ENCODE measurements around the gene CD68.
"Not testable (repeated sequence)": the region's sequence is repeated elsewhere in the genome, so short reads cannot be mapped to it uniquely, and the experiment has no call there.

CD68 gene

GRCh38 chr17:7613769-7614424 lies 34.5 kb downstream of the CD68 start:
- no peak for DNase-seq (ENCODE audit: low read depth)

DNA sequence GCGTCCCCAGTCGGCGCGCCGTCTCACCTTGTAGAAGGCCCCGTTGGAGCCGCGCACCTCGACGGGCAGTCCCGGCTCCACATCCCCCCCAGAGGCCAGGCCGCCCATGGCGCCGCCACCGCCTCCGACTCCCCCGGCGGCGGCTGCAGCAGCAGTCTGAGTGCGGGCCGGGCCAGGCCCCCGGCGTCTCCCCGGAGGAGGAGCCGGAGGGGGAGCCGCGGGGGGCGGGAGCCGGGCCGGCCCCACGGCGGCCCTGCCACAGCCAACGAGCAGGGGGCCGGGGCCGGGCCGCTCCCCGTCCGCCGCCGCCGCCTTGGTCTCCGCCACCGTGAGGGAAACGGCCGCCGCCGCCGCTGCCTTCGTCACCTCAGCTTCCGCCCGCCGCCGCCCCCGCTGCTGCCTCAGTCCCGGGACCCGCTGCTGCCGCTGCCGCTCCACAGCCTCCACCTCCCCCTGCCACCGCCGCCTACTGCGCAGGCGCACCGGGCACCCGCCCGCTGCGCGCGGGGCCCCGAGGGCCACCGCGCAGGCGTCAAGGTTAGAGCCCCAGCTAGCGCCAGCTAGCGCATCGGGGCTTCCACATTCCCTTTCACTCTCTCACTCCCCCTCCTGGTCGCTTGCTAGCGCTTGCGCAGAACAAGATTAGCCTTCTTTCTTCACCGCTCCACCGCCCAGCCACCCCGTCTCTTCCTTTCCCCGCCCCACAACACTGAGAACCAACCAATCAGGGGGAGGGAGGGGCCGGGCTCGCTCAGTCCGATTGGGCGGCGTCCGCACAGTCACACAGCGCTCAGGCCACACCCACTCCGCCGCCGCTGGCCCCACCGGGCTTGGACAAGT lies 35.2 kb downstream of the CD68 start, which contains the start of gene FXR2:
TSS of gene FXR2 (minus strand) at position 473 of the 840 bp plus-strand sequence. CDS start at position 108, 365 bp downstream.
- peak; percentile 95 for DNase-seq (ENCODE audit: low read depth)

GRCh38 chr17:7615265-7615747 lies 35.9 kb downstream of the CD68 start:
- no peak for DNase-seq (ENCODE audit: low read depth)

GRCh38 chr17:7618608-7619007 lies 39.2 kb downstream of the CD68 start:
- DNase-seq (ENCODE audit: low read depth) = no peak

DNA sequence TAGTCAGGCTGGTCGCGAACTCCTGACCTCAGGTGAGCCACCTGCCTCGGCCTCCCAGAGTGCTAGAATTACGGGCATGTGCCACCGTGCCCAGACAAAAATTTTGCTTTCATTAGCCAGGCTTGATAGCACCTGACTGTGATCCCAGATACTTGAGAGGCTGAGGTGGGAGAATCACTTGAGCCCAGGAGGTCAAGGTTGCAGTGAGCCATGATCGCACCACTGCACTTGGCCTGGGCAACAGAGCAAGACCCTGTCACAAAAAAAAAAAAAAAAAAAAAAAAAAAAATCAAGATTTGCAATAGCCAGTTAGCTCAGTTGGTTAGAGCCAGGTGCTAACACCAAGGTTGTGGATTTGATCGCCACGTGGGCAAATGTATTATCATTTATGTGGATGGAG lies 41.4 kb downstream of the CD68 start:
- DNase-seq (ENCODE audit: low read depth) = no peak

- DNase-seq (ENCODE audit: low read depth) = no peak
These were observed 44.2 kb downstream of the CD68 start for GRCh38 chr17:7623661-7624060.

DNA sequence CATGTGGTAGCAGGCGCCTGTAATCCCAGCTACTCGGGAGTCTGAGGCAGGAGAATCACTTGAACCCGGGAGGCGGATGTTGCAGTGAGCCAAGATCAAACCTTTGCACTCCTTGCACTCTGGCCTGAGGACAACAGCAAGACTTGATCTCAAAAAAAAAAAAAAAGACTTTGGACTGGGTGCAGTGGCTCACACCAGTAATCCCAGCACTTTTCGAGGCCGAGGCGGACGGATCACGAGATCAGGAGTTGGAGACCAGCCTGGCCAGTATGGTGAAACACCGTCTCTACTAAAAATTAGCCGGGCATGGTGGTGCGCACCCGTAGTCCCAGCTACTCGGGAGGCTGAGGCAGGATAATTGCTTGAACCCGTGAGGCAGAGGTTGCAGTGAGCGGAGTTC lies 46.3 kb downstream of the CD68 start:
- not testable (repeated sequence) for DNase-seq (ENCODE audit: low read depth)

DNA sequence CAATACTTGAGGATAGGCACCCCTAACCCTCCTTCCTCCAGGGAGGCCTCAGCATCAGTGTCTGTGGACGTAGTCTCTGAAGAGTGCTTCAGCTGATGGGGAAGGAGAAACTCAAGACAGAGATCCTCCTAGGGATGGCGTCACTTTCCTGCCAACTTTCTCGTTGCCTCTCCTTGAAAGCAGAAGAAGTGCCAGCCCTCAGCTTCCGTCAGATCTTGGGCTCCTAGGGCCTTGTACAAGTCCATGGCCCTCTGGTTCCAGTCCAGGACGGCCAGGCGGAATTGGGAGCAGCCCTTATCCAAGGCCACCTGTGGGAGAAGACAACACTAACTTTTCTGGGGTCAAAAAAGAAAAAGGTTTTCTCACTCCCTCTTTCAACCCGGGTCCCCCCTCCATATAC lies 46.9 kb downstream of the CD68 start:
- DNase-seq (ENCODE audit: low read depth) = no peak

DNA sequence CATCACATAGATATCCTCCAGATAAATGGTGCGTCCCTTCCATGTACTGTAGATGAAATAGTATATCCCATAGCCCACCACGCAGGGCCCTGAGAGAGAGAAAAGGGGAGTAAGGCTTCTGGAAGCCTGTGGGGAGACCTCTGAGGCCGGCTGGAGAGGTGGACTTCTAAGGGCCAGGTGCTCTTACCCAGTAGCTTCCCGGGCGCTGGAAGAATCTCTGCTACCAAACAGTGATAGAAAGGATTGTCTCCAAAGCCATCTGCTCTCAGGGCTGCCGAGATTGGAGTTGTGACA lies 47.5 kb downstream of the CD68 start:
- DNase-seq (ENCODE audit: low read depth) = no peak

GRCh38 chr17:7627250-7628121 lies 48.0 kb downstream of the CD68 start, which contains the start of gene SAT2:
TSS of gene SAT2 (minus strand) at chr17:7627821. CDS start at chr17:7627635, 186 bp downstream.
- peak; percentile 75 for DNase-seq (ENCODE audit: low read depth)

- DNase-seq (ENCODE audit: low read depth) = no peak
These were observed 50.6 kb downstream of the CD68 start, which contains the start of gene SHBG for GRCh38 chr17:7629939-7630571. TSS of gene SHBG (plus strand) at chr17:7630135. CDS start at chr17:7630173, 38 bp downstream.
